Mononuclear cell (primary cell): ENCODE measurements around the gene NPAS3. TPM values are rescaled to one million over a fixed set of nuclear protein-coding genes. Genes with fewer than 3 reads are reported as not detected.

Experiments
- H3K27me3 ChIP-seq: 2 replicates; pipeline ENCODE4 v1.6.0; 2011; ENCODE audit warnings: low read length, control low read depth; ENCODE audit not compliant: insufficient read depth
- H3K4me1 ChIP-seq: 2 replicates; pipeline ENCODE4 v1.5.1; 2011; ENCODE audit warnings: mild to moderate bottlenecking, low read length, control low read depth; ENCODE audit not compliant: insufficient read depth
- H3K4me3 ChIP-seq: 2 replicates; pipeline ENCODE4 v1.5.1; 2011; ENCODE audit warnings: mild to moderate bottlenecking, low read length, moderate library complexity
- H3K9me3 ChIP-seq: 2 replicates; pipeline ENCODE4 v1.5.1; 2011; ENCODE audit warnings: low read depth, mild to moderate bottlenecking, control low read depth, low read length
- total RNA-seq: library from RNA; depleted of rRNA; stranded (reverse); fragments of >200 nt; gene quantifications from one replicate; pipeline ENCODE4 v1.2.3, GENCODE V29; 2012

The NPAS3 gene
- total RNA-seq, 1 donor: not detected

DNA sequence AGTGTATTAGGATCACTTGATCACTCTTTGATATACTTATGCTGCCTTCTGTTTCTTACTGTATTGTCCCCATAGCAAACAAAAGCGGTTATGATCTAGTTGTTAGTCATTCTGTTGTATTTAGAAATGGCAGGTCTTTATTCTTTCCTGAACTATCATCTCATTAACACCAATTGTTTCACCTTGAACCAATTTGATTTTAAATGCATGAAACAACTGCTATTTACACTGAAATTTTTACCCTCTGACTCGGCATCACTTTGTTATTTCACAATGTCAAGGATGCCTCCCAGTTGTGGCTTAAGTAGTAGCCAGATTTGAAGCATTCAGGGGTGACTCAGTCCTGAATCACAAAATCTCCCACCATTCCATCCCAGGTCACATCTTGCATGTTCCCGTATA lies 708.7 kb downstream of the NPAS3 start:
- Histone ChIP-seq H3K27me3 (no peaks in the 10 kb centered on the region), H3K4me1 (no peaks in the 10 kb centered on the region), H3K4me3 (no peak overlapping the region), H3K9me3 (no peaks in the 10 kb centered on the region)

DNA sequence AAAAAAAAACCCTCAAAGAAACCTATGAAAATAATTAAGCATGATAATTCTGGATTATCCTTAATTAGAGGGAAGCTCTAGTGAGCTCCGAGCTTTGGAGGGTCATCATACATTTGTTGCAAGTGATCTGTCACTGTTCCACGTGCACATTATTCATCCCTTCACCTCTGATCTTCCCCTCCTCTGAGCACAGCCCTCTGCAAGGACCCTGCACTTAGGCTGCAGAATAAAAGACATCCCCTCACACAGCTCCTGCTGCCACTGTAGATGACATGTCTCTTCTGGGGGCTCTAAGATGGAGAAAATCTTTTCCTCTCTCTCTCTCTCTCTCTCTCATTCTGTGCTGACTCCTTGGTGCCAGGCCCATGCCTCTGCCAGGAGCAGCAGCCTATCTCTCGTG lies 711.8 kb downstream of the NPAS3 start:
- Histone ChIP-seq H3K4me1 (no peaks in the 10 kb centered on the region), H3K9me3 (no peaks in the 10 kb centered on the region), H3K4me3 (no peak overlapping the region), H3K27me3 (no peaks in the 10 kb centered on the region)

- Histone ChIP-seq H3K9me3 (no peaks in the 10 kb centered on the region), H3K27me3 (no peaks in the 10 kb centered on the region), H3K4me1 (no peaks in the 10 kb centered on the region), H3K4me3 (no peak overlapping the region)
Measured at GRCh38 chr14:33652566-33653307, 714.1 kb downstream of the NPAS3 start.

- H3K27me3 ChIP-seq: no peaks in the 10 kb centered on the region
- no peaks in the 10 kb centered on the region for H3K9me3 ChIP-seq
- no peak overlapping the region for H3K4me3 ChIP-seq
- no peaks in the 10 kb centered on the region for H3K4me1 ChIP-seq
Measured at GRCh38 chr14:33653308-33653695, 714.6 kb downstream of the NPAS3 start.

DNA sequence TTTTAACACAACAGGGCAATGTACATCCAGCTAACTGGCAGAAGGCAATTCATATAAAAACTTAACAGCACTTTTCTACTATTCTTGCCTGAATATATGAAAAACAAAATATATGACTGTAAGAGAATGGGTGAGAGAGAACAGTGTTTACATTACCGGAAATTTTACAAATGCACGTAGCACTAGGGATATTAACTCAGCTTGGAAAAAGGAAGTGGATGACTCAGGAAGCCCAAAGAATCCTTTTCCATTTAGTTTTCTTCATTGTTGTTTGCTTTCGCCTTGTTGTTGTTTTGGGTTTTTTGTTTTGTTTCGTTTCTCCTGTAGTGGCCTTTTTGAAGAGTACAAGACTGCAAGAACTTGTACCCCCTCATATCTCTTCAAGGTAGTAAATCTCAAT lies 716.7 kb downstream of the NPAS3 start:
- H3K4me3 ChIP-seq: no peak overlapping the region
- H3K27me3 ChIP-seq: no peaks in the 10 kb centered on the region
- no peaks in the 10 kb centered on the region for H3K4me1 ChIP-seq
- no peaks in the 10 kb centered on the region for H3K9me3 ChIP-seq

DNA sequence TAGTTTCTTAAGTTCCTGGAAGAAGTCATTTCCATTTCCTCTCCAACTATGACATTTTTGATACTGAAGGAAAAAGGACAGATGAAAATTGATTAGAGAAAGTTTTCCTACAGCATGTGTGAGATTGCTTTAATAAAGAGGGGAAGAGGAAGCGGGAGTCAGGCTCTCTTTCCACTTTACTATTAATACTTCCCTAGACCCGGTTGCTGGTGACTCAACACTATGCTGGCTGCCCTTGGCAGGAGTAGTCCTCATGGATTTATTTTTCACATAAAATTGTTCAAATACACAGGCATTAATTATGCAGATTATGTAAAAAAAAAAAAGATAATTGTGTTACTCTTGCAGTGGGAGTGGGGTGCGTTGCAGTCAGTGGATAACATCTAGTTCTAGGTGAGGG lies 718.8 kb downstream of the NPAS3 start:
- H3K27me3 ChIP-seq: no peaks in the 10 kb centered on the region
- H3K9me3 ChIP-seq: no peaks in the 10 kb centered on the region
- H3K4me3 ChIP-seq: no peak overlapping the region

DNA sequence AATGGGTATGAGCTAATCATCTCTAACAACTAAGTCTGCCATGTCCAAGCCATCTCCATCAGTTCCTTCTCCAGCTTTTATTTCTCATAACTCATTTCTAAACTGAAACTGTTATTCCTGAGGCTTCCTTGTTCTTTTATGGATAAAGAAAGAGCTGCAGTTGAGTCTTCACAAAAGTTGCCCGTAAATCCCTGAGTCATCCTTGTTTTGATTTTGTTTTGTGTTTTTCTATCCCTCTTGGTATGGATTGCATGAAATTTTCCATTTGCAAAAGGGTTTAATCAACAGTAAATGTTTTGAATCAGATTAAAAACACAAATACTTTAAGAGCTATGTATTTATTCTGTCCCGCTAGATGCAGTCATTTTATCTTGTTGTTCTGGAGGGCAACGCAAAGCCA lies 721.6 kb downstream of the NPAS3 start:
- no peak overlapping the region for H3K4me3 ChIP-seq
- no peaks in the 10 kb centered on the region for H3K4me1 ChIP-seq
- H3K27me3 ChIP-seq: no peaks in the 10 kb centered on the region
- H3K9me3 ChIP-seq: no peaks in the 10 kb centered on the region

More for the DNA sequence above, 718.8 kb downstream of the NPAS3 start:
- no peaks in the 10 kb centered on the region for H3K4me1 ChIP-seq

DNA sequence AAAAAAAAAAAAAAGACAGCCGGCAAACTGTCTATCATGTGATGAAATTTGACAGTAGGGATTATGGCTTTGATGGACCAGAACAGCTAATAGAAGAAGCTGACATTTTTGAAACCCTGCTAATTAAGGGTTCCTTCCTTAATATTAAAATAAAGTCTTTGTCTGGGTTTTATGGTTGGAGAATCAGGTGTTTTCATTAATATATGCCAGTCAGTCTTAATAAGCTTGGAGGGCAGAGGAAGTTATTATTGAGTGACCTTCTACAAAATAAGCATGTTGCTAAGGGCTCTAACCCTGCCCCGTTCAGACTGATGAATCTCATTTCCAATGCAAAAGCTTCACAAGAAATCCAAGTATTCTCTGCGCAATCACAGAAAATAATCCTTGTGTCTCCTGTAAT lies 722.4 kb downstream of the NPAS3 start:
- no peaks in the 10 kb centered on the region for H3K27me3 ChIP-seq
- no peak overlapping the region for H3K4me3 ChIP-seq
- H3K4me1 ChIP-seq: no peaks in the 10 kb centered on the region
- no peaks in the 10 kb centered on the region for H3K9me3 ChIP-seq

DNA sequence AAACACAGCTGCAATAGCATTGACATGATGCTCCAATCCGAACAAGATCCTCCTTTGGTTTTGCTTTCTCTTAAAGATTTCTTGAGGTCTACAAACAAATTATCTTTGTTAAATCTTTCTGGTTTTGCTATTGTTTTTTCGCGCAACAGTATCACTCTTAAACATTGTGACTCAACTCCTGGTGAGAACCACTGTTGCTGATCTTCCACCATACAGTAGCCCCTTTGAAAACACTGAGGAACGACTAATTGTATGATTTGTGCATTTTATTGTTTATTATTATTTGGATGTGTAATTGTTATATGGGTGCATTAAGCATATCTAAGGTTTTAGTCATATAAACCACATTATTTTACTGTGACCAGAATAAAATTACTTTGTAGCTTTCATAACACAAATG lies 729.4 kb downstream of the NPAS3 start:
- H3K4me1 ChIP-seq: no peaks in the 10 kb centered on the region
- H3K27me3 ChIP-seq: no peaks in the 10 kb centered on the region
- no peak overlapping the region for H3K4me3 ChIP-seq
- no peaks in the 10 kb centered on the region for H3K9me3 ChIP-seq

GRCh38 chr14:33669111-33669510 lies 730.4 kb downstream of the NPAS3 start:
- Histone ChIP-seq H3K4me1 (no peaks in the 10 kb centered on the region), H3K27me3 (no peaks in the 10 kb centered on the region), H3K9me3 (no peaks in the 10 kb centered on the region), H3K4me3 (no peak overlapping the region)

GRCh38 chr14:33670235-33670634 lies 731.6 kb downstream of the NPAS3 start:
- no peaks in the 10 kb centered on the region for H3K4me1 ChIP-seq
- no peak overlapping the region for H3K4me3 ChIP-seq
- no peaks in the 10 kb centered on the region for H3K27me3 ChIP-seq
- H3K9me3 ChIP-seq: no peaks in the 10 kb centered on the region

- no peaks in the 10 kb centered on the region for H3K9me3 ChIP-seq
- no peaks in the 10 kb centered on the region for H3K27me3 ChIP-seq
- no peak overlapping the region for H3K4me3 ChIP-seq
- H3K4me1 ChIP-seq: no peaks in the 10 kb centered on the region
Measured at GRCh38 chr14:33671556-33671955, 732.9 kb downstream of the NPAS3 start.

DNA sequence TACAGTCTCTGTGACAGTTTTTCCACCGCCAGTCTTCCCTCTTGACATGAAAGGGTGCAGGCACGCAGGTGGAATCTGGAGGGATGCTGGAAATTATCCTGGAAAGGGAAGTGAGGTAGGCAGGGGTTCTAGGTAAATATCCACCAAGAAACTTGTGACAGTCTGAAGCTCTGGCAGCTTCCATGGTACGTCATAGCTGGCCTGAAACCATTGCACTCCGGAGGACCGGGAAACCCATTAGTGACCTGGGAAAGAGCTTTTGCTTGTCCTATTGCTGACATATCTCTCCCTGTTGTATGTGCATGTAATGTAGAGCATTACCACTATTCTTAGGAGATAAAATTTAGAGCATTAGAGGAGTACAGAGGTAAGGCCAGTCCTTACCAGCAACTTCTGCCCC lies 736.2 kb downstream of the NPAS3 start:
- no peak overlapping the region for H3K4me3 ChIP-seq
- H3K4me1 ChIP-seq: no peaks in the 10 kb centered on the region
- H3K27me3 ChIP-seq: no peaks in the 10 kb centered on the region
- H3K9me3 ChIP-seq: no peaks in the 10 kb centered on the region

- Histone ChIP-seq H3K27me3 (no peaks in the 10 kb centered on the region), H3K4me3 (no peak overlapping the region), H3K4me1 (no peaks in the 10 kb centered on the region), H3K9me3 (no peaks in the 10 kb centered on the region)
Measured at GRCh38 chr14:33675415-33676130, 736.9 kb downstream of the NPAS3 start.

- Histone ChIP-seq H3K4me3 (no peak overlapping the region), H3K4me1 (no peaks in the 10 kb centered on the region), H3K9me3 (no peaks in the 10 kb centered on the region), H3K27me3 (no peaks in the 10 kb centered on the region)
Measured at GRCh38 chr14:33676135-33676566, 737.5 kb downstream of the NPAS3 start.

DNA sequence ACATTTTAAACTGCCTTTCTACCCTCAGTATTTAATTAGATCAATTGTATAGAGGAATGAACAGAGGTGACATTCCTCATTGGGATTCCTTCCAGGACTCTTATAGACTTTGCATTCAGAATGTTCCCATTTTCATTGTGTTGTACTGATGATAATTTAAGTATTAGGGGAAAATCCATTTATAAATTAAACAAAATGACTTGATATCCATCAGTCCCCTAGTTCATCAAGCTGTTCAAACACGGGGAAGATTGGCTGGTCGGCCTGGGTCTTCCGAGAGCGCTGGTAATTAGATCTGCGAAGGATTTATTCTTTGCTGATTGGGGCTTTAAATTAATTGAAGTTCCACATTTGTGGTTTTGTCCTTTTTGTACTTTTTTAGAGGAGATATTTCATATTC lies 738.2 kb downstream of the NPAS3 start:
- Histone ChIP-seq H3K4me3 (no peak overlapping the region), H3K4me1 (no peaks in the 10 kb centered on the region), H3K27me3 (no peaks in the 10 kb centered on the region), H3K9me3 (no peaks in the 10 kb centered on the region)
